Hepatocyte (in vitro differentiated cells): ENCODE measurements around the gene FRRS1L.

Source experiments
- CTCF ChIP-seq: fragments of 200-600 bp; sonication (generic); IDR thresholded peaks from 2 replicates; pipeline ENCODE4 v1.5.1; 2016; ENCODE audit warnings: antibody characterized with exemption, mild to moderate bottlenecking; ENCODE audit not compliant: poor library complexity
- EZH2phosphoT487 ChIP-seq: fragments of 200-600 bp; sonication (generic); IDR thresholded peaks from one replicate; pipeline ENCODE4 v1.6.1; 2018; ENCODE audit warnings: antibody characterized with exemption, mild to moderate bottlenecking, low read depth, moderate library complexity; ENCODE audit not compliant: unreplicated experiment, severe bottlenecking

GRCh38 chr9:109115931-109116526, 51.0 kb downstream of the FRRS1L start:
- TF ChIP-seq CTCF (no peak), EZH2phosphoT487 (no peak)
